Central memory CD8-positive, alpha-beta T cell (primary cell): ENCODE data around the gene MMAA.
"Not testable (repeated sequence)": the region's sequence is repeated elsewhere in the genome, so short reads cannot be mapped to it uniquely, and the experiment has no call there.

ENCODE experiments used
- ATAC-seq: fragments of 150-1000 bp; cut with Tn5 transposase; replicated peaks from 2 replicates; pipeline ENCODE4 v1.10.0; 2022; ENCODE audit warnings: mild to moderate bottlenecking, moderate FRiP score, moderate number of reproducible peaks; ENCODE audit not compliant: poor library complexity, severe bottlenecking; ENCODE audit errors: extremely low read depth
- DNase-seq, 2 donors: peaks; one replicate each; pipeline ENCODE4 v3.0.0; 2021; ENCODE audit warnings: low spot score in 2 of 2
- H3K27ac Mint-ChIP-seq: one replicate; pipeline ENCODE4 v1.8.0; 2022; ENCODE audit warnings: low read depth, mild to moderate bottlenecking, moderate library complexity, mixed read lengths
- H3K27me3 Mint-ChIP-seq: one replicate; pipeline ENCODE4 v1.8.0; 2022; ENCODE audit warnings: mixed read lengths
- H3K36me3 Mint-ChIP-seq: one replicate; pipeline ENCODE4 v1.8.0; 2022; ENCODE audit warnings: mild to moderate bottlenecking, moderate library complexity, mixed read lengths; ENCODE audit not compliant: insufficient read depth
- H3K4me1 Mint-ChIP-seq: one replicate; pipeline ENCODE4 v1.8.0; 2022; ENCODE audit warnings: mixed read lengths
- H3K4me3 Mint-ChIP-seq: one replicate; pipeline ENCODE4 v1.8.0; 2022; ENCODE audit warnings: mild to moderate bottlenecking, moderate library complexity, mixed read lengths
- H3K9me3 Mint-ChIP-seq: one replicate; pipeline ENCODE4 v1.8.0; 2022; ENCODE audit warnings: mixed read lengths

Gene MMAA

DNA sequence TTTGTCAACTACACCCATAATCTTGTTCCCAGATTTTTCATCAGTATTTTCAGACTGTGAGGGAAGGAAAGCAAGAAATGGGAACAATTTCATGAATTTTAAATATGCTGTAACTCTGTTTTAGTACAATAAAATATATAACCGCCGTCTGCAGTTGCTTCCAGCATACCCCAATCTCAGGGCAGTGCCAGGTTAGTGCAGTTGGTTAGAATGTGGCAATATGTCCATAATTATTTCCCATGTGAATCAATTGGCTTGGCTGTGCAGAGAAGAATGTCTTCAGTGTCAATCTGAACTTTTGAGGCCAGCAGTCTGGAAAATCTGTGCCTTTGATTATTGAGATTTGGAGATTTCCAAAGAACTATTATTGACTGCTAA lies 5.0 kb upstream of the MMAA start:
- no peak for DNase-seq
- H3K9me3 Mint-ChIP-seq = no peaks in the 10 kb centered on the region
- peaks cover 11% of the 10 kb centered on the region for H3K27me3 Mint-ChIP-seq
- H3K4me1 Mint-ChIP-seq = peaks cover 6% of the 10 kb centered on the region
- H3K4me3 Mint-ChIP-seq = no peak overlapping the region
- ATAC-seq = no peak
- H3K36me3 Mint-ChIP-seq = peaks cover 7% of the 10 kb centered on the region
- no peak overlapping the region for H3K27ac Mint-ChIP-seq

DNA sequence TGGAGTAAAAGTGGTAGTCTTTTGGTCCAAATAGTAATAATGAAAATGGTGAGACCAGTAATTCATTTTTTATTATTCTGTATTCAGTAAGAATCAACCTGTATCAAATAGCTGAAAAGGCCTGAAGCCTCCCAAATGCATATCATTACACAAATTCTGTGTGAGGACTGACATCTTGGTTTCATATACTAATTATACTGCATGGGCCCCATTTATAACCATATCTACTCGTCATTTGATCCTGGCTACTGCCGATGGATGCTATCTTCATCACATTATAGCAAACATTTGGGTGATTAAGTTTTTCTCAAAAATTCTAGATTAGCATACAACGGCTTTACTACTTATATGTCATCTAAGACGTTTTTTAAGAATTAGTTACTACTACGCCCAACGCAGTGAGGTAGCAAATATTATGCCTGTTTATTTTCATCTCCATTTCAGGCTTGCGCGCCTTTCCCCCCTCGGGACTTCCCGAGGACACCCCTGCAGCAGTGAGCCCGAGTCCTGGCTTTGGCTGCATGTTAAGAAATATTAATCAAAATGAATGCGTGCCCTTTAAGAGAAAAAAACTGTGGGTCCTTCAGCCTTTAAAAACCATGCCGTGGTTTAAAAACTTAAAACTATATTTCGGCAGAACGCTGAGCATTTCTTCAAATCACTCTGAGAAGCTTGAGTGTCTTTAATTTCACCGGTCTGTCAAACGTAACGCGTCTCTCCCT lies 814 bp upstream of the MMAA start:
- ATAC-seq = peak; percentile 11

GRCh38 chr4:145619639-145619996 lies 433 bp downstream of the MMAA start:
- H3K9me3 Mint-ChIP-seq = no peaks in the 10 kb centered on the region
- no peak for DNase-seq
- peaks cover under 1% of the 10 kb centered on the region for H3K27me3 Mint-ChIP-seq
- ATAC-seq = peak; percentile 52
- peaks cover 39% of the 10 kb centered on the region for H3K4me1 Mint-ChIP-seq
- H3K4me3 Mint-ChIP-seq = peak overlapping the region; percentile 97
- H3K27ac Mint-ChIP-seq = peak overlapping the region; percentile 97
- peaks cover 13% of the 10 kb centered on the region for H3K36me3 Mint-ChIP-seq

More for the DNA sequence above, 814 bp upstream of the MMAA start:
- peaks cover 27% of the 10 kb centered on the region for H3K4me1 Mint-ChIP-seq
- H3K27ac Mint-ChIP-seq = peak overlapping the region; percentile 97
- peaks cover 13% of the 10 kb centered on the region for H3K36me3 Mint-ChIP-seq
- H3K4me3 Mint-ChIP-seq = peak overlapping the region; percentile 97
- H3K9me3 Mint-ChIP-seq = no peaks in the 10 kb centered on the region
- peaks cover 11% of the 10 kb centered on the region for H3K27me3 Mint-ChIP-seq
- no peak for DNase-seq

DNA sequence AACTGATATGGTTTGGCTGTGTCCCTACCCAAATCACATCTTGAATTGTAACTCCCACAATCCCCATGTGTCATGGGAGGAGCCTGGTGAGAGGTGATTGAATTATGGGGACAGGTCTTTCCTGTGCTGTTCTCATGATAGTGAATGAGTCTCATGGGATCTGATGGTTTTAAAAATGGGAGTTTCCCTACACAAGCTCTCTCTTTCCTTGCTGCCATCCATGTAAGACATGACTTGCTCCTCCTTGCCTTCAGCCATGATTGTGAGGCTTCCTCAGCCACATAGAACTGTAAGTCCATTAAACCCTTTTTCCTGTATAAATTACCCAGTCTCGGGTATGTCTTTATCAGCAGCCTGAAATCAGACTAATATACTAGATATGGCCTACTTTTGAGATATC lies 2.9 kb downstream of the MMAA start:
- H3K9me3 Mint-ChIP-seq, H3K27ac Mint-ChIP-seq, DNase-seq, H3K27me3 Mint-ChIP-seq, ATAC-seq, H3K4me3 Mint-ChIP-seq: not testable (repeated sequence)
- Mint-ChIP-seq H3K36me3 (peaks cover 13% of the 10 kb centered on the region), H3K4me1 (peaks cover 48% of the 10 kb centered on the region)

DNA sequence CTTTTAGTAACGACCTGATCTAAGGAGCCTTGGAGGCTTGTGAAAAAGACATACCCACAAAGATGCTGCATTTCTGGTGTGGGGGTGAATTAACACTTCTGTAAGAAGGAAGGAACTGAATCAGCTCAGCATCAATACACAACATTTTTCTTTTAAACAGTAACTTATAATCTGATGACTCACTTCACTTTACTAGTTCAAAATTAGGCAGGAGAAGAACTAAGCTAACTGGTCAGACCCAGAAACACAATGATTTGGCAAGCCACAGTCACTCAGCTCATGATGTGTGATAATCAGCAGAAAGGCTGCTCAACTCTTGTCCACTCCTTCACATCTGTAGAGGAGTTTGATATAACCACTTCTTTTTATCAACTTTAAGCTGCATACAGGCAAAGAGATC lies 4.6 kb downstream of the MMAA start:
- Mint-ChIP-seq H3K27ac (peak overlapping the region; percentile 73), H3K4me3 (no peak overlapping the region), H3K4me1 (peaks cover 48% of the 10 kb centered on the region), H3K36me3 (peaks cover 12% of the 10 kb centered on the region), H3K9me3 (no peaks in the 10 kb centered on the region), H3K27me3 (no peaks in the 10 kb centered on the region)
- ATAC-seq (no peak), DNase-seq (no peak)

- peaks cover 4% of the 10 kb centered on the region for H3K36me3 Mint-ChIP-seq
- DNase-seq (no peak), ATAC-seq (peak; percentile 49)
- peak overlapping the region; percentile 22 for H3K27ac Mint-ChIP-seq
- no peaks in the 10 kb centered on the region for H3K9me3 Mint-ChIP-seq
- H3K27me3 Mint-ChIP-seq = no peaks in the 10 kb centered on the region
- H3K4me3 Mint-ChIP-seq = no peak overlapping the region
- peaks cover 42% of the 10 kb centered on the region for H3K4me1 Mint-ChIP-seq
Measured at GRCh38 chr4:145625677-145626622, 6.8 kb downstream of the MMAA start.

- DNase-seq = no peak
- Mint-ChIP-seq H3K27ac (peak overlapping the region; percentile 22), H3K27me3 (no peaks in the 10 kb centered on the region), H3K9me3 (no peaks in the 10 kb centered on the region), H3K36me3 (peaks cover 4% of the 10 kb centered on the region), H3K4me3 (no peak overlapping the region), H3K4me1 (peaks cover 44% of the 10 kb centered on the region)
- ATAC-seq = no peak
Measured at GRCh38 chr4:145626623-145626982, 7.4 kb downstream of the MMAA start.

DNA sequence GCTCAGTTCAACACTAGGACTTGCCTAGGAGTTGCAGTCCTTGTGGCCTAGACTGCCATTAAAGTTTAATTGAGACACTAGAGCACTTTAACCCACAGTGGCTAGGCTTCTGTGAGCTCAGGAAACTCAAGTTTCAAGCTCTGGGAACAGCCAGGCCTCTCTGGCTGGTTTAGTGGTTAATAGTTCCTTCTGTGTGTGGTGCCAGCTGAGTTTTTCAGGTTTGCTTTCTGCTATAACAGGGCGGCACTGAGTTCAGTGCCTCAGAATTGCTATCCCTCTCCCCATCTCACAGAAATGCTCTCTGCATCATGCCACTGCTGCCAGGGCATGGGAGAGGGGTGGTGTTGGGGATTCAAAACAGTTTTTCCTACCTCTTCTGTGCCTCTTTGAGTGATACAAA lies 15.9 kb downstream of the MMAA start:
- Mint-ChIP-seq H3K9me3 (no peaks in the 10 kb centered on the region), H3K27ac (no peak overlapping the region), H3K4me1 (peaks cover 24% of the 10 kb centered on the region), H3K4me3 (no peak overlapping the region), H3K36me3 (peaks cover 16% of the 10 kb centered on the region), H3K27me3 (no peaks in the 10 kb centered on the region)
- no peak for ATAC-seq
- DNase-seq = no peak

GRCh38 chr4:145635630-145636029 lies 16.4 kb downstream of the MMAA start:
- ATAC-seq (no peak), DNase-seq (no peak)
- Mint-ChIP-seq H3K27me3 (no peaks in the 10 kb centered on the region), H3K9me3 (no peaks in the 10 kb centered on the region), H3K4me3 (no peak overlapping the region), H3K27ac (no peak overlapping the region), H3K4me1 (peaks cover 22% of the 10 kb centered on the region), H3K36me3 (peaks cover 21% of the 10 kb centered on the region)

- H3K4me3 Mint-ChIP-seq = no peak overlapping the region
- H3K27me3 Mint-ChIP-seq = no peaks in the 10 kb centered on the region
- H3K27ac Mint-ChIP-seq = no peak overlapping the region
- H3K9me3 Mint-ChIP-seq = no peaks in the 10 kb centered on the region
- DNase-seq (no peak), ATAC-seq (no peak)
- H3K4me1 Mint-ChIP-seq = no peaks in the 10 kb centered on the region
- H3K36me3 Mint-ChIP-seq = peaks cover 26% of the 10 kb centered on the region
Measured at GRCh38 chr4:145639186-145639698, 20.1 kb downstream of the MMAA start.

GRCh38 chr4:145640236-145640635 lies 21.1 kb downstream of the MMAA start:
- H3K27ac Mint-ChIP-seq, H3K4me3 Mint-ChIP-seq, H3K4me1 Mint-ChIP-seq, H3K27me3 Mint-ChIP-seq, DNase-seq, H3K9me3 Mint-ChIP-seq, ATAC-seq: not testable (repeated sequence)
- H3K36me3 Mint-ChIP-seq = peaks cover 26% of the 10 kb centered on the region

GRCh38 chr4:145643295-145643694 lies 24.1 kb downstream of the MMAA start:
- H3K27ac Mint-ChIP-seq = no peak overlapping the region

DNA sequence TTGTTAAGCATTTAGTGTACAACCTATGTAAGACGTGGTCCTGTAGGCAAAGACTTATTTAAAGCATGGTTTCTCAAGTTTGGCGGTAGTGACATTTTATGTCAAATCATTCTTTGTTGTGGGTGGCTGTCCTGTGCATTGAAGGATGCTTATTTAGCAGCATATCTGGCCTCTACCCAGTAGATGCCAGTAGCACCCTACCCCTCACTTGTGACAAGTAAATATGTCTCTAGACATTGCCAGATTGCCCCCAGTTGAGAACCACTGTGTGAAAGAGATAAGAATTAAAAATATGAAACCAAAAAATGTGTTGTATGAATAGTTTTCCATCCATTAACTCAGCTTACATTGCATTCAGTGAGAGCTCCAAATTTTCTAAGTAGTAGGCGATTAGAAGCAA lies 25.5 kb downstream of the MMAA start:
- Mint-ChIP-seq H3K27ac (no peak overlapping the region), H3K4me3 (no peak overlapping the region), H3K9me3 (no peaks in the 10 kb centered on the region), H3K4me1 (no peaks in the 10 kb centered on the region), H3K36me3 (peaks cover 21% of the 10 kb centered on the region), H3K27me3 (no peaks in the 10 kb centered on the region)
- ATAC-seq (no peak), DNase-seq (no peak)

More at GRCh38 chr4:145643295-145643694, 24.1 kb downstream of the MMAA start:
- DNase-seq (no peak), ATAC-seq (no peak)
- Mint-ChIP-seq H3K27me3 (no peaks in the 10 kb centered on the region), H3K9me3 (no peaks in the 10 kb centered on the region), H3K4me3 (no peak overlapping the region), H3K36me3 (peaks cover 27% of the 10 kb centered on the region), H3K4me1 (no peaks in the 10 kb centered on the region)
